Activated CD8-positive, alpha-beta T cell treated with anti-CD3 and anti-CD28 coated beads, Interleukin-2, amount 10 ng/mL, durations not matched to agents 7 days and 5 days (primary cell): ENCODE data around the gene HGS. TPM values are rescaled to one million over a fixed set of nuclear protein-coding genes. Genes with fewer than 3 reads are reported as not detected.

ENCODE experiments used
- ATAC-seq: fragments of 150-1000 bp; cut with Tn5 transposase; one replicate; pipeline ENCODE4 v1.10.0; 2021; ENCODE audit warnings: moderate library complexity
- CTCF ChIA-PET: fragments of 350-600 bp; sonication (Branson Sonifier 250); formaldehyde crosslinking; loops from one replicate; lab custom pipeline; 2021; ENCODE audit warnings: antibody characterized with exemption; lab: Charles Lee
- POLR2A ChIA-PET: fragments of 350-600 bp; sonication (Branson Sonifier 250); formaldehyde crosslinking; loops from one replicate; lab custom pipeline; 2021; ENCODE audit warnings: antibody characterized with exemption; lab: Charles Lee
- DNase-seq: peaks from one replicate; pipeline ENCODE4 v3.0.0-alpha.2; 2020
- H3K27ac Mint-ChIP-seq: one replicate; pipeline ENCODE4 v1.8.0; 2021; ENCODE audit warnings: mild to moderate bottlenecking, mixed read lengths
- H3K27me3 Mint-ChIP-seq: one replicate; pipeline ENCODE4 v1.8.0; 2021; ENCODE audit warnings: low read depth, mixed read lengths
- H3K36me3 Mint-ChIP-seq: one replicate; pipeline ENCODE4 v1.8.0; 2021; ENCODE audit warnings: low read depth, mixed read lengths
- H3K4me1 Mint-ChIP-seq: one replicate; pipeline ENCODE4 v1.8.0; 2021; ENCODE audit warnings: low read depth, mixed read lengths
- H3K4me3 Mint-ChIP-seq: one replicate; pipeline ENCODE4 v1.8.0; 2021; ENCODE audit warnings: mild to moderate bottlenecking, mixed read lengths
- H3K9me3 Mint-ChIP-seq: one replicate; pipeline ENCODE4 v1.8.0; 2022; ENCODE audit warnings: mixed read lengths; ENCODE audit not compliant: insufficient read depth
- total RNA-seq, 2 experiments: library from RNA; stranded (reverse); gene quantifications; one replicate each; pipeline ENCODE4 v1.2.3, GENCODE V29; 2021

Gene HGS
- total RNA-seq, 2 experiments from 2014 or later: 107 to 128 TPM

GRCh38 chr17:81697261-81698044, 13.6 kb downstream of the HGS start:
- Mint-ChIP-seq H3K4me1 (peaks cover 21% of the 10 kb centered on the region), H3K9me3 (no peaks in the 10 kb centered on the region), H3K36me3 (peaks cover 44% of the 10 kb centered on the region), H3K4me3 (no peak overlapping the region), H3K27ac (no peak overlapping the region), H3K27me3 (no peaks in the 10 kb centered on the region)
- POLR2A ChIA-PET: no interaction called here
- ATAC-seq (no peak), DNase-seq (no peak)
- CTCF ChIA-PET: no interaction called here

- ATAC-seq (no peak), DNase-seq (no peak)
- Mint-ChIP-seq H3K4me1 (peaks cover 31% of the 10 kb centered on the region), H3K36me3 (peaks cover 58% of the 10 kb centered on the region), H3K4me3 (peak overlapping the region; percentile 95), H3K27ac (peak overlapping the region; percentile 22), H3K9me3 (no peaks in the 10 kb centered on the region), H3K27me3 (no peaks in the 10 kb centered on the region)
- CTCF ChIA-PET: no interaction called here
- POLR2A ChIA-PET: interaction anchor here (3.6 to 5.3 kb wide), 2 partner anchors 16 to 36 kb away, joined by 31 to 50 read pairs; partner anchors contain the start of genes ARL16, CCDC137, HGS and OXLD1
Observed at GRCh38 chr17:81700353-81701287, 16.8 kb downstream of the HGS start.

- ChIA-PET POLR2A (interaction anchor here (0.6 to 5.3 kb wide), 6 partner anchors 10 to 37 kb away, joined by 3 to 50 read pairs (median 9); partner anchors contain the start of genes ARL16, CCDC137, HGS and OXLD1), CTCF (interaction anchor here (1.3 to 2.2 kb wide), 7 partner anchors 11 to 188 kb away, joined by 3 to 12 read pairs (median 4); partner anchors contain the start of genes ARL16, CCDC137, HGS and OXLD1)
- Mint-ChIP-seq H3K9me3 (no peaks in the 10 kb centered on the region), H3K27me3 (no peaks in the 10 kb centered on the region), H3K27ac (peak overlapping the region; percentile 96), H3K36me3 (peaks cover 64% of the 10 kb centered on the region), H3K4me1 (peaks cover 35% of the 10 kb centered on the region), H3K4me3 (peak overlapping the region; percentile 95)
- ATAC-seq (no peak), DNase-seq (peak; percentile 44)
Observed at GRCh38 chr17:81701288-81702071, 17.7 kb downstream of the HGS start.

GRCh38 chr17:81702934-81703746, 19.3 kb downstream of the HGS start, which contains the start of gene MRPL12:
Gene MRPL12 (plus strand): TSS chr17:81703367. CDS start chr17:81703502, 135 bp downstream.
- H3K36me3 Mint-ChIP-seq: peaks cover 59% of the 10 kb centered on the region
- peak; percentile 89 for ATAC-seq

GRCh38 chr17:81703747-81704654, 20.2 kb downstream of the HGS start:
- DNase-seq (peak; percentile 57), ATAC-seq (no peak)
- peak overlapping the region; percentile 81 for H3K4me3 Mint-ChIP-seq
- H3K4me1 Mint-ChIP-seq: peaks cover 33% of the 10 kb centered on the region
- no peaks in the 10 kb centered on the region for H3K27me3 Mint-ChIP-seq
- H3K27ac Mint-ChIP-seq: peak overlapping the region; percentile 84
- ChIA-PET CTCF (interaction anchor here (1.0 to 2.2 kb wide), 3 partner anchors 20 to 41 kb away, joined by 3 to 12 read pairs (median 5); partner anchors contain the start of genes ARL16 and HGS), POLR2A (interaction anchor here (0.8 to 5.3 kb wide), 18 partner anchors 7 to 223 kb away, joined by 3 to 50 read pairs (median 5); partner anchors contain the start of genes ARL16, CCDC137, HGS and MAFG)
- peaks cover 56% of the 10 kb centered on the region for H3K36me3 Mint-ChIP-seq
- no peaks in the 10 kb centered on the region for H3K9me3 Mint-ChIP-seq

More at GRCh38 chr17:81702934-81703746, 19.3 kb downstream of the HGS start, which contains the start of gene MRPL12:
- ChIA-PET POLR2A (interaction anchor here (0.6 to 5.3 kb wide), 21 partner anchors 8 to 224 kb away, joined by 3 to 50 read pairs (median 4); partner anchors contain the start of genes ARL16, CCDC137, HGS and MAFG), CTCF (interaction anchor here (1.0 to 2.2 kb wide), 8 partner anchors 13 to 189 kb away, joined by 3 to 12 read pairs (median 4); partner anchors contain the start of genes ARL16, CCDC137, HGS and OXLD1)
- H3K9me3 Mint-ChIP-seq: no peaks in the 10 kb centered on the region
- peak; percentile 94 for DNase-seq
- H3K4me3 Mint-ChIP-seq: peak within 1 kb of the TSS; percentile 95
- H3K27me3 Mint-ChIP-seq: no peaks in the 10 kb centered on the region
- H3K4me1 Mint-ChIP-seq: peaks cover 35% of the 10 kb centered on the region
- H3K27ac Mint-ChIP-seq: peak within 1 kb of the TSS; percentile 96

- no peaks in the 10 kb centered on the region for H3K27me3 Mint-ChIP-seq
- ATAC-seq (no peak), DNase-seq (no peak)
- peaks cover 57% of the 10 kb centered on the region for H3K36me3 Mint-ChIP-seq
- H3K27ac Mint-ChIP-seq: no peak overlapping the region
- H3K9me3 Mint-ChIP-seq: no peaks in the 10 kb centered on the region
- H3K4me1 Mint-ChIP-seq: peaks cover 41% of the 10 kb centered on the region
- CTCF ChIA-PET: no interaction called here
- H3K4me3 Mint-ChIP-seq: peak overlapping the region; percentile 34
- POLR2A ChIA-PET: interaction anchor here (5.3 kb wide), 1 partner anchor 21 kb away, joined by 50 read pairs; the partner anchor contains the start of genes ARL16 and HGS
Observed at GRCh38 chr17:81705518-81706231, 21.9 kb downstream of the HGS start.

GRCh38 chr17:81706232-81706611, 22.4 kb downstream of the HGS start:
- ChIA-PET POLR2A (interaction anchor here (1.0 to 5.3 kb wide), 2 partner anchors 22 to 23 kb away, joined by 3 to 50 read pairs; partner anchors contain the start of genes ARL16 and HGS), CTCF (no interaction called here)
- Mint-ChIP-seq H3K36me3 (peaks cover 55% of the 10 kb centered on the region), H3K9me3 (no peaks in the 10 kb centered on the region), H3K4me1 (peaks cover 41% of the 10 kb centered on the region), H3K27me3 (no peaks in the 10 kb centered on the region), H3K4me3 (no peak overlapping the region), H3K27ac (no peak overlapping the region)
- no peak for DNase-seq
- ATAC-seq: no peak

GRCh38 chr17:81706757-81707624, 23.2 kb downstream of the HGS start:
- Mint-ChIP-seq H3K36me3 (peaks cover 51% of the 10 kb centered on the region), H3K4me3 (no peak overlapping the region), H3K27ac (no peak overlapping the region), H3K4me1 (peaks cover 36% of the 10 kb centered on the region), H3K9me3 (no peaks in the 10 kb centered on the region), H3K27me3 (no peaks in the 10 kb centered on the region)
- POLR2A ChIA-PET: interaction anchor here (1.0 kb wide), 1 partner anchor 24 kb away, joined by 3 read pairs; no protein-coding TSS in a partner anchor
- CTCF ChIA-PET: no interaction called here
- no peak for ATAC-seq
- DNase-seq: no peak
